LoVo (cell line): ENCODE measurements around the gene ADGRL3.

ENCODE experiments used
- DNase-seq: peaks from one replicate; pipeline ENCODE4 v3.0.0-alpha.2; 2016; ENCODE audit warnings: low spot score

Gene ADGRL3

GRCh38 chr4:61549336-61549735 lies 349.2 kb downstream of the ADGRL3 start:
- DNase-seq: no peak

GRCh38 chr4:61553557-61554125 lies 353.5 kb downstream of the ADGRL3 start:
- no peak for DNase-seq

GRCh38 chr4:61555789-61556188 lies 355.7 kb downstream of the ADGRL3 start:
- DNase-seq: peak; percentile 68

GRCh38 chr4:61556277-61556676 lies 356.2 kb downstream of the ADGRL3 start:
- peak; percentile 68 for DNase-seq

- no peak for DNase-seq
Observed at GRCh38 chr4:61559396-61559795, 359.3 kb downstream of the ADGRL3 start.

- no peak for DNase-seq
Observed at GRCh38 chr4:61561028-61561427, 360.9 kb downstream of the ADGRL3 start.

- peak; percentile 6 for DNase-seq
Observed at GRCh38 chr4:61571761-61572559, 371.8 kb downstream of the ADGRL3 start.

- no peak for DNase-seq
Observed at GRCh38 chr4:61575796-61576195, 375.7 kb downstream of the ADGRL3 start.

- no peak for DNase-seq
Observed at GRCh38 chr4:61579786-61580185, 379.7 kb downstream of the ADGRL3 start.

GRCh38 chr4:61580721-61581377 lies 380.7 kb downstream of the ADGRL3 start:
- DNase-seq: no peak

GRCh38 chr4:61583696-61584095 lies 383.6 kb downstream of the ADGRL3 start:
- DNase-seq: no peak

GRCh38 chr4:61588621-61589402 lies 388.7 kb downstream of the ADGRL3 start:
- DNase-seq: no peak

- no peak for DNase-seq
Observed at GRCh38 chr4:61590881-61591280, 390.8 kb downstream of the ADGRL3 start.

GRCh38 chr4:61596606-61597340 lies 396.6 kb downstream of the ADGRL3 start:
- no peak for DNase-seq

- DNase-seq: no peak
Observed at GRCh38 chr4:61603086-61603485, 403.0 kb downstream of the ADGRL3 start.

- no peak for DNase-seq
Observed at GRCh38 chr4:61604054-61604453, 403.9 kb downstream of the ADGRL3 start.

- no peak for DNase-seq
Observed at GRCh38 chr4:61605984-61606383, 405.9 kb downstream of the ADGRL3 start.

GRCh38 chr4:61614231-61614630 lies 414.1 kb downstream of the ADGRL3 start:
- DNase-seq: no peak

- DNase-seq: no peak
Observed at GRCh38 chr4:61619528-61619927, 419.4 kb downstream of the ADGRL3 start.

GRCh38 chr4:61628282-61628681 lies 428.2 kb downstream of the ADGRL3 start:
- DNase-seq: no peak

- no peak for DNase-seq
Observed at GRCh38 chr4:61628727-61629126, 428.6 kb downstream of the ADGRL3 start.

GRCh38 chr4:61630548-61630947 lies 430.4 kb downstream of the ADGRL3 start:
- DNase-seq: no peak
